Measurements from ENCODE around the gene PRSS56. TPM values are rescaled to one million over a fixed set of nuclear protein-coding genes. Genes with fewer than 3 reads are reported as not detected.

Gene PRSS56
- total RNA-seq, 1 donor from 2014 or later: not detected

GRCh38 chr2:232491139-232491780 is 28.9 kb upstream of the PRSS56 start:
- no peak for DNase-seq (ENCODE audit: low read depth)
- TF ChIP-seq CTCF (IDR thresholded peaks at IDR 0.05; ENCODE audit: insufficient read depth, low read depth, low read length): no peak
- no peak for TF ChIP-seq EZH2 (IDR thresholded peaks at IDR 0.05; ENCODE audit: insufficient read depth, low read length)
- Histone ChIP-seq H3K79me2 (ENCODE audit: insufficient read depth, low read length) (no peaks in the 10 kb centered on the region), H4K20me1 (ENCODE audit: insufficient read depth, low read length) (no peaks in the 10 kb centered on the region), H3K27me3 (ENCODE audit: insufficient read depth, low read length) (peaks cover 29% of the 10 kb centered on the region), H3K4me2 (ENCODE audit: low read length) (no peak overlapping the region), H3K9me3 (ENCODE audit: insufficient read depth, low read depth, low read length) (no peaks in the 10 kb centered on the region), H3K4me1 (ENCODE audit: insufficient read depth, low read length) (no peaks in the 10 kb centered on the region), H3K27ac (ENCODE audit: low read depth, low read length) (no peak overlapping the region), H2AFZ (ENCODE audit: low read depth, low read length) (no peak overlapping the region), H3K36me3 (ENCODE audit: insufficient read depth, low read length) (no peaks in the 10 kb centered on the region), H3K9ac (ENCODE audit: low read length) (no peak overlapping the region), H3K4me3 (ENCODE audit: insufficient read depth, low read depth, low read length) (no peak overlapping the region)
- no peaks in the 10 kb centered on the region for H3K4me1 Mint-ChIP-seq (ENCODE audit: low read depth, unreplicated experiment)
- peaks cover 2% of the 10 kb centered on the region for H3K36me3 Mint-ChIP-seq (ENCODE audit: low read depth, unreplicated experiment)
- H3K4me3 Mint-ChIP-seq (ENCODE audit: unreplicated experiment): no peak overlapping the region
- no peak for FAIRE-seq
- no peaks in the 10 kb centered on the region for H3K9me3 Mint-ChIP-seq (ENCODE audit: unreplicated experiment)
- peaks cover 76% of the 10 kb centered on the region for H3K27me3 Mint-ChIP-seq (ENCODE audit: low read depth, unreplicated experiment)
- H3K27ac Mint-ChIP-seq (ENCODE audit: unreplicated experiment): peak overlapping the region; percentile 53

GRCh38 chr2:232492236-232492848 is 27.8 kb upstream of the PRSS56 start:
- peak overlapping the region; percentile 53 for H3K27ac Mint-ChIP-seq (ENCODE audit: unreplicated experiment)
- H4K20me1 ChIP-seq (ENCODE audit: insufficient read depth, low read length): no peaks in the 10 kb centered on the region
- TF ChIP-seq EZH2 (IDR thresholded peaks at IDR 0.05; ENCODE audit: insufficient read depth, low read length) (no peak), CTCF (IDR thresholded peaks at IDR 0.05; ENCODE audit: insufficient read depth, low read depth, low read length) (no peak)
- H3K27me3 ChIP-seq (ENCODE audit: insufficient read depth, low read length): peaks cover 24% of the 10 kb centered on the region
- H3K4me1 ChIP-seq (ENCODE audit: insufficient read depth, low read length): no peaks in the 10 kb centered on the region
- no peak overlapping the region for H3K4me2 ChIP-seq (ENCODE audit: low read length)
- no peak overlapping the region for H3K9ac ChIP-seq (ENCODE audit: low read length)
- DNase-seq (ENCODE audit: low read depth) (no peak), FAIRE-seq (no peak)
- no peak overlapping the region for H3K4me3 Mint-ChIP-seq (ENCODE audit: unreplicated experiment)
- no peak overlapping the region for H3K27ac ChIP-seq (ENCODE audit: low read depth, low read length)
- H3K9me3 ChIP-seq (ENCODE audit: insufficient read depth, low read depth, low read length): no peaks in the 10 kb centered on the region
- no peaks in the 10 kb centered on the region for H3K4me1 Mint-ChIP-seq (ENCODE audit: low read depth, unreplicated experiment)
- no peaks in the 10 kb centered on the region for H3K79me2 ChIP-seq (ENCODE audit: insufficient read depth, low read length)
- no peaks in the 10 kb centered on the region for H3K36me3 ChIP-seq (ENCODE audit: insufficient read depth, low read length)
- H2AFZ ChIP-seq (ENCODE audit: low read depth, low read length): no peak overlapping the region
- no peaks in the 10 kb centered on the region for H3K9me3 Mint-ChIP-seq (ENCODE audit: unreplicated experiment)
- H3K27me3 Mint-ChIP-seq (ENCODE audit: low read depth, unreplicated experiment): peaks cover 72% of the 10 kb centered on the region
- peaks cover 2% of the 10 kb centered on the region for H3K36me3 Mint-ChIP-seq (ENCODE audit: low read depth, unreplicated experiment)
- no peak overlapping the region for H3K4me3 ChIP-seq (ENCODE audit: insufficient read depth, low read depth, low read length)
